Neural progenitor cell (in vitro differentiated cells): Measurements from ENCODE around the gene WNK1.

Source experiments
- EZH2 ChIP-seq: fragments of 200-600 bp; sonication (generic); IDR thresholded peaks from 2 replicates; pipeline ENCODE4 v1.6.1; 2017; ENCODE audit warnings: antibody characterized with exemption, mild to moderate bottlenecking, moderate library complexity
- TF ChIP-seq, protein P1 (sequence below): fragments of 200-600 bp; sonication (generic); IDR thresholded peaks from 2 replicates; pipeline ENCODE4 v1.5.1; 2017; ENCODE audit warnings: antibody characterized with exemption, mild to moderate bottlenecking

DNA sequence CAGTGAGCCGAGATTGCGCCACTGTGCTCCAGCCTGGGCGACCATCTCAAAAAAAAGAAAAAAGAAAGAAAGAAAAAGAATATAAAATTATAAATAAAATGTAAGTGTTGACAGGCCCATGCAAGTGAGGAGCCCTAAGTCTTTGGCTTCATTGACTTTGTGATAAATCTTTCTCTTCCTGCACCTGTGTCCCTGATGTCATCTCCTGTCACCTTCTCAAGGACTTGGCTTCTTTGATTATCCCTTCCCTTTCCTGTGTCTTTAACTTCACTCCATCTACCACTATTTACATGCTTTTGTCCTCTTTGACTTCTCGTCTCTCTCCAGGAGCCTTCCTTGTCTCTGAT lies 33.6 kb upstream of the WNK1 start:
- TF ChIP-seq, protein P1, sequence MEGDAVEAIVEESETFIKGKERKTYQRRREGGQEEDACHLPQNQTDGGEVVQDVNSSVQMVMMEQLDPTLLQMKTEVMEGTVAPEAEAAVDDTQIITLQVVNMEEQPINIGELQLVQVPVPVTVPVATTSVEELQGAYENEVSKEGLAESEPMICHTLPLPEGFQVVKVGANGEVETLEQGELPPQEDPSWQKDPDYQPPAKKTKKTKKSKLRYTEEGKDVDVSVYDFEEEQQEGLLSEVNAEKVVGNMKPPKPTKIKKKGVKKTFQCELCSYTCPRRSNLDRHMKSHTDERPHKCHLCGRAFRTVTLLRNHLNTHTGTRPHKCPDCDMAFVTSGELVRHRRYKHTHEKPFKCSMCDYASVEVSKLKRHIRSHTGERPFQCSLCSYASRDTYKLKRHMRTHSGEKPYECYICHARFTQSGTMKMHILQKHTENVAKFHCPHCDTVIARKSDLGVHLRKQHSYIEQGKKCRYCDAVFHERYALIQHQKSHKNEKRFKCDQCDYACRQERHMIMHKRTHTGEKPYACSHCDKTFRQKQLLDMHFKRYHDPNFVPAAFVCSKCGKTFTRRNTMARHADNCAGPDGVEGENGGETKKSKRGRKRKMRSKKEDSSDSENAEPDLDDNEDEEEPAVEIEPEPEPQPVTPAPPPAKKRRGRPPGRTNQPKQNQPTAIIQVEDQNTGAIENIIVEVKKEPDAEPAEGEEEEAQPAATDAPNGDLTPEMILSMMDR, result no peak
- TF ChIP-seq EZH2, result no peak
